ENCODE data around the gene P3R3URF.

Gene P3R3URF

GRCh38 chr1:46134660-46135331, 41.5 kb downstream of the P3R3URF start:
- H3K27me3 Mint-ChIP-seq: peaks cover 26% of the 10 kb centered on the region
- H3K4me3 Mint-ChIP-seq: no peak overlapping the region
- no peak overlapping the region for H3K27ac Mint-ChIP-seq
- H3K9me3 Mint-ChIP-seq (ENCODE audit: low read depth): no peaks in the 10 kb centered on the region
- peaks cover 26% of the 10 kb centered on the region for H3K4me1 Mint-ChIP-seq (ENCODE audit: low read depth)
- H3K36me3 Mint-ChIP-seq: no peaks in the 10 kb centered on the region

- Mint-ChIP-seq H3K27me3 (peaks cover 28% of the 10 kb centered on the region), H3K9me3 (ENCODE audit: low read depth) (no peaks in the 10 kb centered on the region), H3K36me3 (no peaks in the 10 kb centered on the region), H3K4me3 (peak overlapping the region; percentile 97), H3K27ac (no peak overlapping the region), H3K4me1 (ENCODE audit: low read depth) (peaks cover 26% of the 10 kb centered on the region)
These were observed 42.4 kb downstream of the P3R3URF start for GRCh38 chr1:46133781-46134350.

DNA sequence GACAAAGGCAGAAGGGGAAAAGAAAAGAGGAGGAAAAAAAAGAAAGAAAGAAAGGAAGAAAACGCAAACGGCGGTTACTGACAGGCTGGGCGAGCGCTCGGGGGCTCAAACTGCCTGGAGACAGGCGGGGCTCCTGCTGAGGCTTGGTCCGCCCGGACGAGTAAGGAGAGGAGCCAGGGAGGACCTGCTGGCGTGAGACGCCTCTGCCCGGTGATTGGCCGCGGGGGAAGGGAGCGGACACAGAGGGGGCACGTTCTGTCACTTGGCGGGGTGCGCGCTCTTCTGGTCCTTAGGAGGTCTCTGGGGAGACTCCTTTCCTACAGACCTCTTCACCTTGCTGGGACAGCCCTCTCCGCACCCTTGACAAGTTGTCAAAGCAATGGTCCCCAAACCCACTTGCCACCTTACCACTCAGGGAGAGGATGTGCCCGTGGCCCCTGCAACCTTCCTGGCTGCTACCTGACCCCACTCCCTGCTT, 43.1 kb downstream of the P3R3URF start:
- H3K27ac Mint-ChIP-seq: peak overlapping the region; percentile 99

DNA sequence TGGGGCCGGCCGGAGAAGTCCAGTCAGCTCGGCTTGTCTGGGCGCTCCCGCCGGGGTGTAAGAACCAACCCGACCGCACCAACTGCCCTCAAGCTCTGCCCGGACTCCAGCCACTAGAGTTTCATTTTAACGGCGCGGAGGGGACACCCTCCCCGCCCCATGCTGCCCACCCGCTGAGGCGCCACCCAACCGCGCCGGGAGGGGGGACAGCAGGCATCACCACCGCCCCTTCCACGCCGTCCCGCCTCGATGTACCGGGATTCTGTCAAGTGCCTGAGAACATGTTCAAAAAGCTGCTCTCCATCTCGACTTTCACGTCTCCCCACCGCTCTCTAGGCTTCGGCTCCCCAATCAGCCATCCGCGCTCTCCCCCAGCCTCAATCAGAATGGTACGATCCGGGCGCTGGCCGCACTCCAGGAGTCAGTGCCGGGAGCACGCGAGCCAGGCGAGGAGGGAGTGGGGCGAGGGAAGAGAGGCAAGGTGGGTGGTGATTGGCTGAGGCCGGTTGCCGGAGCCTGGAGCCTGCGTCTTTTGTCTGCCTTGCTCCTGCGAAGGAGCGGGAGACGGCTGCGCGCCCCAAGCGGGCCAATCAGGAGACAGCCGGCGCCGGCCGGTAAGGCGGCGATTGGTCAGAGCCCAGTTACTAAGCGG, 43.6 kb downstream of the P3R3URF start, which contains the start of gene PIK3R3:
PIK3R3 (minus strand) TSS at position 101 of the 652 bp plus-strand sequence. CDS start 677 bp downstream, outside the sequence.
- peak within 1 kb of the TSS; percentile 99 for H3K27ac Mint-ChIP-seq
- no peaks in the 10 kb centered on the region for H3K9me3 Mint-ChIP-seq (ENCODE audit: low read depth)
- peaks cover 26% of the 10 kb centered on the region for H3K4me1 Mint-ChIP-seq (ENCODE audit: low read depth)
- H3K27me3 Mint-ChIP-seq: peaks cover 34% of the 10 kb centered on the region
- H3K4me3 Mint-ChIP-seq: peak within 1 kb of the TSS; percentile 97
- no peaks in the 10 kb centered on the region for H3K36me3 Mint-ChIP-seq

More for the DNA sequence above, 43.1 kb downstream of the P3R3URF start:
- peaks cover 30% of the 10 kb centered on the region for H3K27me3 Mint-ChIP-seq
- H3K4me3 Mint-ChIP-seq: peak overlapping the region; percentile 97
- peaks cover 26% of the 10 kb centered on the region for H3K4me1 Mint-ChIP-seq (ENCODE audit: low read depth)
- H3K9me3 Mint-ChIP-seq (ENCODE audit: low read depth): no peaks in the 10 kb centered on the region
- no peaks in the 10 kb centered on the region for H3K36me3 Mint-ChIP-seq

GRCh38 chr1:46131712-46132528, 44.4 kb downstream of the P3R3URF start:
- peaks cover 35% of the 10 kb centered on the region for H3K27me3 Mint-ChIP-seq
- peak overlapping the region; percentile 97 for H3K4me3 Mint-ChIP-seq
- H3K27ac Mint-ChIP-seq: peak overlapping the region; percentile 73
- no peaks in the 10 kb centered on the region for H3K9me3 Mint-ChIP-seq (ENCODE audit: low read depth)
- H3K4me1 Mint-ChIP-seq (ENCODE audit: low read depth): peaks cover 26% of the 10 kb centered on the region
- H3K36me3 Mint-ChIP-seq: no peaks in the 10 kb centered on the region

GRCh38 chr1:46131093-46131492, 45.2 kb downstream of the P3R3URF start:
- Mint-ChIP-seq H3K27ac (no peak overlapping the region), H3K36me3 (no peaks in the 10 kb centered on the region), H3K4me3 (peak overlapping the region; percentile 97), H3K9me3 (ENCODE audit: low read depth) (no peaks in the 10 kb centered on the region), H3K27me3 (peaks cover 32% of the 10 kb centered on the region), H3K4me1 (ENCODE audit: low read depth) (peaks cover 26% of the 10 kb centered on the region)

- H3K4me3 Mint-ChIP-seq: no peak overlapping the region
- no peaks in the 10 kb centered on the region for H3K36me3 Mint-ChIP-seq
- peaks cover 32% of the 10 kb centered on the region for H3K27me3 Mint-ChIP-seq
- no peak overlapping the region for H3K27ac Mint-ChIP-seq
- peaks cover 26% of the 10 kb centered on the region for H3K4me1 Mint-ChIP-seq (ENCODE audit: low read depth)
- no peaks in the 10 kb centered on the region for H3K9me3 Mint-ChIP-seq (ENCODE audit: low read depth)
These were observed 45.7 kb downstream of the P3R3URF start for GRCh38 chr1:46130606-46131005.

DNA sequence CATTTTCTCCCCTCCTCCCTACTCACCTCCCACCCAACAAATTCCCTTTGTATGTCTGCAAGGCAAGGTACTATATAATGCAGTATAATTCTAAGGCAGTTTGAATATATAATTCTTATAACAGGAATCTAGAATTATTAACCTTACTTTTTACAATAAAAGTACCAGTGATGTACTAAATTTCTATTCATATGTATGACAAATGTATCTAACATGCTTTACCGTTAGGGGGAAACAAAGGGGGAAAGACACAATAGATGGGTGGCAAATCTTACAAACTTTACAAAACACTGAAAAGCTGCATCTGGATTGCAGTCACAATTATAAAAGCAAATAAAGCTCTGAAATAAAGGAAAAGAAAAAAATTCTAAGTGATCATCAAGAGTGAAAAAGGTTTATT, 46.2 kb downstream of the P3R3URF start:
- Mint-ChIP-seq H3K4me3 (no peak overlapping the region), H3K9me3 (ENCODE audit: low read depth) (no peaks in the 10 kb centered on the region), H3K27me3 (peaks cover 32% of the 10 kb centered on the region), H3K36me3 (no peaks in the 10 kb centered on the region), H3K4me1 (ENCODE audit: low read depth) (peaks cover 26% of the 10 kb centered on the region), H3K27ac (no peak overlapping the region)

DNA sequence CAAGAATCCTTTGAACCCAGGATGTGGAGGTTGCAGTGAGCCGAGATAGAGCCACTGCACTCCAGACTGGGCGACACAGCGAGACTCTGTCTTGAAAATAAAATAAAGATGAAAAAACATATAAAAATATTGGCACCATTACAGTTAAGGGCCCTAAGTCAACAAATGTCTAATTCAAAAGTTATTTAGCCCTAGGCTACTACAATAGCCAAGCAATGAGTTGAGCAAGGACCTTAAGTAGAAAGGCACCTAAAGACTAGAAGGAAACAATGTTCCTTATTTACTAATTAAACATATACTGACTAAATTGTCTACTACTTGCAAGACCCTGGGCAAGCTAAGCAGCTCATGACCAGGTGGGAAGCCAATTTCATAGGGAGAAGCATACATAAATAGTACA, 47.9 kb downstream of the P3R3URF start:
- Mint-ChIP-seq H3K36me3 (no peaks in the 10 kb centered on the region), H3K9me3 (ENCODE audit: low read depth) (no peaks in the 10 kb centered on the region), H3K27me3 (peaks cover 28% of the 10 kb centered on the region), H3K27ac (no peak overlapping the region), H3K4me3 (no peak overlapping the region), H3K4me1 (ENCODE audit: low read depth) (peaks cover 20% of the 10 kb centered on the region)
